ENCODE data around the gene SRP72. TPM values are rescaled to one million over a fixed set of nuclear protein-coding genes. Genes with fewer than 3 reads are reported as not detected.

SRP72 gene
- polyA plus RNA-seq, 1 donor from 2014 or later: 57.0 TPM

GRCh38 chr4:56496241-56496640 lies 28.8 kb downstream of the SRP72 start:
- Histone ChIP-seq H3K36me3 (ENCODE audit: insufficient read depth, low read length) (peaks cover 6% of the 10 kb centered on the region), H3K9me2 (ENCODE audit: insufficient read depth, low read length) (no peaks in the 10 kb centered on the region), H3K27me3 (ENCODE audit: insufficient read depth, low read depth, low read length) (no peaks in the 10 kb centered on the region), H3K4me3 (ENCODE audit: low read length) (no peak overlapping the region), H3K9ac (ENCODE audit: low read length) (no peak overlapping the region), H4K20me1 (ENCODE audit: insufficient read depth) (no peaks in the 10 kb centered on the region), H3K4me2 (ENCODE audit: low read length) (no peak overlapping the region), H3K9me3 (ENCODE audit: low read length) (no peaks in the 10 kb centered on the region), H3K79me2 (replicated peaks; ENCODE audit: insufficient read depth, low read length) (no peaks in the 10 kb centered on the region), H2AFZ (ENCODE audit: low read depth, low read length) (no peak overlapping the region), H3K27ac (ENCODE audit: low read length) (no peak overlapping the region), H3F3A (ENCODE audit: insufficient read depth, low read length, poor library complexity, severe bottlenecking) (no peaks in the 10 kb centered on the region)
- TF ChIP-seq RAD21 (conservative IDR thresholded peaks at IDR 0.05) (no peak), EP300 (conservative IDR thresholded peaks at IDR 0.05; ENCODE audit: poor library complexity, severe bottlenecking) (no peak), REST (IDR thresholded peaks at IDR 0.05; ENCODE audit: borderline replicate concordance) (no peak), MXI1 (conservative IDR thresholded peaks at IDR 0.05; ENCODE audit: poor library complexity, severe bottlenecking) (no peak), EZH2 (IDR thresholded peaks at IDR 0.05; ENCODE audit: borderline replicate concordance, insufficient read depth, low read length, poor library complexity, severe bottlenecking) (no peak), CTCF (IDR thresholded peaks at IDR 0.05; ENCODE audit: poor library complexity, severe bottlenecking) (no peak), SMC3 (conservative IDR thresholded peaks at IDR 0.05; ENCODE audit: poor library complexity) (no peak), POLR2AphosphoS5 (IDR thresholded peaks at IDR 0.05) (no peak)

GRCh38 chr4:56505269-56506130 lies 38.1 kb downstream of the SRP72 start, which contains the start of gene ARL9:
ARL9 (plus strand) TSS chr4:56505791; CDS start chr4:56505863, 72 bp downstream.
- Histone ChIP-seq H3K27ac (ENCODE audit: low read length) (no peak within 1 kb of the TSS), H2AFZ (ENCODE audit: low read depth, low read length) (no peak within 1 kb of the TSS)

More at GRCh38 chr4:56505269-56506130, 38.1 kb downstream of the SRP72 start, which contains the start of gene ARL9:
- Histone ChIP-seq H3K9ac (ENCODE audit: low read length) (no peak within 1 kb of the TSS), H3K79me2 (replicated peaks; ENCODE audit: insufficient read depth, low read length) (no peaks in the 10 kb centered on the region), H3K9me3 (ENCODE audit: low read length) (no peaks in the 10 kb centered on the region), H3K4me3 (ENCODE audit: low read length) (peak within 1 kb of the TSS; percentile 49), H3K27me3 (ENCODE audit: insufficient read depth, low read depth, low read length) (peaks cover 16% of the 10 kb centered on the region), H3K9me2 (ENCODE audit: insufficient read depth, low read length) (no peaks in the 10 kb centered on the region), H4K20me1 (ENCODE audit: insufficient read depth) (no peaks in the 10 kb centered on the region), H3K4me2 (ENCODE audit: low read length) (no peak within 1 kb of the TSS), H3F3A (ENCODE audit: insufficient read depth, low read length, poor library complexity, severe bottlenecking) (no peaks in the 10 kb centered on the region), H3K36me3 (ENCODE audit: insufficient read depth, low read length) (no peaks in the 10 kb centered on the region)
- TF ChIP-seq REST (IDR thresholded peaks at IDR 0.05; ENCODE audit: borderline replicate concordance) (no peak), RAD21 (conservative IDR thresholded peaks at IDR 0.05) (no peak), EP300 (conservative IDR thresholded peaks at IDR 0.05; ENCODE audit: poor library complexity, severe bottlenecking) (no peak), EZH2 (IDR thresholded peaks at IDR 0.05; ENCODE audit: borderline replicate concordance, insufficient read depth, low read length, poor library complexity, severe bottlenecking) (no peak), SMC3 (conservative IDR thresholded peaks at IDR 0.05; ENCODE audit: poor library complexity) (no peak), POLR2AphosphoS5 (IDR thresholded peaks at IDR 0.05) (no peak), MXI1 (conservative IDR thresholded peaks at IDR 0.05; ENCODE audit: poor library complexity, severe bottlenecking) (no peak), TAF1 (IDR thresholded peaks at IDR 0.05; ENCODE audit: low read depth) (no peak), CTCF (IDR thresholded peaks at IDR 0.05; ENCODE audit: poor library complexity, severe bottlenecking) (no peak)

All from neural cell (in vitro differentiated cells).